HG03439 (cell line): ENCODE data around the gene ANKRD18A.
"Not testable (repeated sequence)": the region's sequence is repeated elsewhere in the genome, so short reads cannot be mapped to it uniquely, and the experiment has no call there.

Experiments used
- ATAC-seq: cut with Tn5 transposase; IDR thresholded peaks from one replicate; pipeline ENCODE4 v1.9.1; 2021; ENCODE audit warnings: mild to moderate bottlenecking, moderate library complexity; ENCODE audit not compliant: unreplicated experiment

Gene ANKRD18A

GRCh38 chr9:38546497-38547163 is 73.8 kb downstream of the ANKRD18A start:
- ATAC-seq = not testable (repeated sequence)

GRCh38 chr9:38540535-38540934 is 79.9 kb downstream of the ANKRD18A start:
- ATAC-seq = not testable (repeated sequence)

GRCh38 chr9:38529317-38529716 is 91.1 kb downstream of the ANKRD18A start:
- no peak for ATAC-seq

GRCh38 chr9:38527503-38527902 is 92.9 kb downstream of the ANKRD18A start:
- ATAC-seq = no peak

- no peak for ATAC-seq
These were observed 93.8 kb downstream of the ANKRD18A start for GRCh38 chr9:38526591-38526990.

- ATAC-seq = no peak
These were observed 97.3 kb downstream of the ANKRD18A start for GRCh38 chr9:38523121-38523520.

GRCh38 chr9:38521762-38522161 is 98.6 kb downstream of the ANKRD18A start:
- ATAC-seq = no peak
